Stimulated activated effector memory CD8-positive, alpha-beta T cell treated with anti-CD3 and anti-CD28 coated beads, Interleukin-12 subunit alpha, Interleukin-12 subunit beta, amount 100 ng/mL, for 72 hours (primary cell): ENCODE data around the gene HMCN1.

ENCODE experiments used
- ATAC-seq: fragments of 150-1000 bp; cut with Tn5 transposase; 2 replicates; pipeline ENCODE4 v1.10.0; 2021
- DNase-seq, 2 donors: peaks; one replicate each; pipeline ENCODE4 v3.0.0; 2021 to 2022; ENCODE audit warnings: low spot score in 2 of 2
- H3K27ac Mint-ChIP-seq: one replicate; pipeline ENCODE4 v1.8.0; 2022; ENCODE audit warnings: mild to moderate bottlenecking, mixed read lengths
- H3K36me3 Mint-ChIP-seq: one replicate; pipeline ENCODE4 v1.8.0; 2022; ENCODE audit warnings: mild to moderate bottlenecking, mixed read lengths
- H3K4me1 Mint-ChIP-seq: one replicate; pipeline ENCODE4 v1.8.0; 2022; ENCODE audit warnings: mixed read lengths
- H3K4me3 Mint-ChIP-seq: one replicate; pipeline ENCODE4 v1.8.0; 2022; ENCODE audit warnings: mild to moderate bottlenecking, mixed read lengths
- H3K9me3 Mint-ChIP-seq: one replicate; pipeline ENCODE4 v1.8.0; 2022; ENCODE audit warnings: mixed read lengths

Gene HMCN1

GRCh38 chr1:185965870-185966269 lies 231.7 kb downstream of the HMCN1 start:
- Mint-ChIP-seq H3K27ac (no peak overlapping the region), H3K4me3 (no peak overlapping the region), H3K36me3 (no peaks in the 10 kb centered on the region), H3K9me3 (no peaks in the 10 kb centered on the region), H3K4me1 (no peaks in the 10 kb centered on the region)
- no peak for DNase-seq
- ATAC-seq = no peak

GRCh38 chr1:185966471-185966870 lies 232.3 kb downstream of the HMCN1 start:
- no peak for ATAC-seq
- H3K36me3 Mint-ChIP-seq = no peaks in the 10 kb centered on the region
- H3K4me1 Mint-ChIP-seq = no peaks in the 10 kb centered on the region
- H3K27ac Mint-ChIP-seq = no peak overlapping the region
- no peaks in the 10 kb centered on the region for H3K9me3 Mint-ChIP-seq
- DNase-seq = no peak
- no peak overlapping the region for H3K4me3 Mint-ChIP-seq

GRCh38 chr1:185969028-185969427 lies 234.8 kb downstream of the HMCN1 start:
- H3K9me3 Mint-ChIP-seq = no peaks in the 10 kb centered on the region
- no peaks in the 10 kb centered on the region for H3K36me3 Mint-ChIP-seq
- DNase-seq (no peak), ATAC-seq (no peak)
- no peaks in the 10 kb centered on the region for H3K4me1 Mint-ChIP-seq
- no peak overlapping the region for H3K27ac Mint-ChIP-seq
- H3K4me3 Mint-ChIP-seq = no peak overlapping the region

GRCh38 chr1:185969524-185969991 lies 235.4 kb downstream of the HMCN1 start:
- no peak for DNase-seq
- Mint-ChIP-seq H3K36me3 (no peaks in the 10 kb centered on the region), H3K27ac (no peak overlapping the region), H3K4me1 (no peaks in the 10 kb centered on the region), H3K4me3 (no peak overlapping the region), H3K9me3 (no peaks in the 10 kb centered on the region)
- ATAC-seq = no peak

GRCh38 chr1:185971688-185972087 lies 237.5 kb downstream of the HMCN1 start:
- no peak overlapping the region for H3K27ac Mint-ChIP-seq
- H3K9me3 Mint-ChIP-seq = no peaks in the 10 kb centered on the region
- DNase-seq = no peak
- H3K4me1 Mint-ChIP-seq = no peaks in the 10 kb centered on the region
- ATAC-seq = no peak
- no peak overlapping the region for H3K4me3 Mint-ChIP-seq
- H3K36me3 Mint-ChIP-seq = no peaks in the 10 kb centered on the region

GRCh38 chr1:185972096-185972850 lies 238.1 kb downstream of the HMCN1 start:
- ATAC-seq (no peak), DNase-seq (no peak)
- no peaks in the 10 kb centered on the region for H3K4me1 Mint-ChIP-seq
- H3K9me3 Mint-ChIP-seq = no peaks in the 10 kb centered on the region
- H3K36me3 Mint-ChIP-seq = no peaks in the 10 kb centered on the region
- no peak overlapping the region for H3K4me3 Mint-ChIP-seq
- H3K27ac Mint-ChIP-seq = no peak overlapping the region

- ATAC-seq (no peak), DNase-seq (no peak)
- Mint-ChIP-seq H3K9me3 (no peaks in the 10 kb centered on the region), H3K4me3 (no peak overlapping the region), H3K4me1 (no peaks in the 10 kb centered on the region), H3K27ac (no peak overlapping the region), H3K36me3 (no peaks in the 10 kb centered on the region)
Observed at GRCh38 chr1:185973645-185974044, 239.5 kb downstream of the HMCN1 start.

GRCh38 chr1:185974367-185975170 lies 240.4 kb downstream of the HMCN1 start:
- DNase-seq = no peak
- Mint-ChIP-seq H3K4me1 (no peaks in the 10 kb centered on the region), H3K36me3 (no peaks in the 10 kb centered on the region), H3K4me3 (no peak overlapping the region), H3K27ac (no peak overlapping the region), H3K9me3 (no peaks in the 10 kb centered on the region)
- no peak for ATAC-seq

- H3K9me3 Mint-ChIP-seq = no peaks in the 10 kb centered on the region
Observed at GRCh38 chr1:185980891-185981290, 246.7 kb downstream of the HMCN1 start.

GRCh38 chr1:185984113-185984836 lies 250.1 kb downstream of the HMCN1 start:
- no peak overlapping the region for H3K27ac Mint-ChIP-seq
- ATAC-seq (no peak), DNase-seq (no peak)
- H3K4me1 Mint-ChIP-seq = peaks cover 6% of the 10 kb centered on the region
- no peaks in the 10 kb centered on the region for H3K9me3 Mint-ChIP-seq
- no peak overlapping the region for H3K4me3 Mint-ChIP-seq
- H3K36me3 Mint-ChIP-seq = no peaks in the 10 kb centered on the region

More at GRCh38 chr1:185980891-185981290, 246.7 kb downstream of the HMCN1 start:
- Mint-ChIP-seq H3K36me3 (no peaks in the 10 kb centered on the region), H3K27ac (no peak overlapping the region), H3K4me1 (no peaks in the 10 kb centered on the region), H3K4me3 (no peak overlapping the region)
- DNase-seq (no peak), ATAC-seq (peak; percentile 45)

- ATAC-seq = peak; percentile 70
- Mint-ChIP-seq H3K9me3 (no peaks in the 10 kb centered on the region), H3K27ac (peak overlapping the region; percentile 52), H3K36me3 (no peaks in the 10 kb centered on the region), H3K4me1 (peaks cover 6% of the 10 kb centered on the region), H3K4me3 (no peak overlapping the region)
- no peak for DNase-seq
Observed at GRCh38 chr1:185987611-185988321, 253.6 kb downstream of the HMCN1 start.

- no peak overlapping the region for H3K4me3 Mint-ChIP-seq
- no peaks in the 10 kb centered on the region for H3K9me3 Mint-ChIP-seq
- DNase-seq (no peak), ATAC-seq (no peak)
- peaks cover 6% of the 10 kb centered on the region for H3K4me1 Mint-ChIP-seq
- no peak overlapping the region for H3K27ac Mint-ChIP-seq
- H3K36me3 Mint-ChIP-seq = no peaks in the 10 kb centered on the region
Observed at GRCh38 chr1:185990565-185990964, 256.4 kb downstream of the HMCN1 start.

GRCh38 chr1:185991266-185991665 lies 257.1 kb downstream of the HMCN1 start:
- DNase-seq = no peak
- no peak overlapping the region for H3K27ac Mint-ChIP-seq
- H3K4me1 Mint-ChIP-seq = peaks cover 6% of the 10 kb centered on the region
- H3K36me3 Mint-ChIP-seq = no peaks in the 10 kb centered on the region
- H3K4me3 Mint-ChIP-seq = no peak overlapping the region
- ATAC-seq = no peak
- H3K9me3 Mint-ChIP-seq = peaks cover 3% of the 10 kb centered on the region

GRCh38 chr1:185996211-185996610 lies 262.0 kb downstream of the HMCN1 start:
- no peaks in the 10 kb centered on the region for H3K36me3 Mint-ChIP-seq
- H3K27ac Mint-ChIP-seq = no peak overlapping the region
- no peaks in the 10 kb centered on the region for H3K4me1 Mint-ChIP-seq
- no peak overlapping the region for H3K4me3 Mint-ChIP-seq
- H3K9me3 Mint-ChIP-seq = peaks cover 3% of the 10 kb centered on the region
- no peak for DNase-seq
- no peak for ATAC-seq

- no peak for ATAC-seq
- Mint-ChIP-seq H3K36me3 (no peaks in the 10 kb centered on the region), H3K27ac (no peak overlapping the region), H3K9me3 (peaks cover 3% of the 10 kb centered on the region), H3K4me1 (no peaks in the 10 kb centered on the region), H3K4me3 (no peak overlapping the region)
- DNase-seq = no peak
Observed at GRCh38 chr1:185998391-185998790, 264.2 kb downstream of the HMCN1 start.
